Mesendoderm (in vitro differentiated cells): ENCODE results near the gene CAP2. TPM values are rescaled to one million over a fixed set of nuclear protein-coding genes. Genes with fewer than 3 reads are reported as not detected.

Experiments
- DNase-seq: peaks from one replicate; pipeline ENCODE4 v3.0.0; 2013
- H2AK5ac ChIP-seq: 2 replicates; pipeline ENCODE4 v1.6.1; 2013; ENCODE audit warnings: low read length, inconsistent platforms
- H2BK120ac ChIP-seq: 2 replicates; pipeline ENCODE4 v1.6.1; 2013; ENCODE audit warnings: low read depth, mild to moderate bottlenecking, low read length, moderate library complexity, mixed read lengths
- H2BK15ac ChIP-seq: replicated peaks from 2 replicates; pipeline ENCODE4 v1.6.1; 2013; ENCODE audit warnings: low read depth, mild to moderate bottlenecking, moderate library complexity
- H2BK5ac ChIP-seq: 2 replicates; pipeline ENCODE4 v1.6.1; 2013; ENCODE audit warnings: low read length, inconsistent platforms
- H3K18ac ChIP-seq: 2 replicates; pipeline ENCODE4 v1.6.1; 2013; ENCODE audit warnings: mild to moderate bottlenecking, low read length, mixed read lengths
- H3K23ac ChIP-seq: one replicate; pipeline ENCODE4 v1.6.1; 2013; ENCODE audit warnings: low read length
- H3K27ac ChIP-seq: 2 replicates; pipeline ENCODE4 v1.5.1; 2013; ENCODE audit warnings: low read depth, mild to moderate bottlenecking, inconsistent platforms, low read length, moderate library complexity
- H3K27me3 ChIP-seq: 2 replicates; pipeline ENCODE4 v1.6.1; 2013; ENCODE audit warnings: low read length, control low read depth, mild to moderate bottlenecking, inconsistent platforms; ENCODE audit not compliant: insufficient read depth, poor library complexity
- H3K36me3 ChIP-seq: 2 replicates; pipeline ENCODE4 v1.6.1; 2013; ENCODE audit warnings: low read length, inconsistent platforms; ENCODE audit not compliant: control insufficient read depth, insufficient read depth
- H3K4ac ChIP-seq: one replicate; pipeline ENCODE4 v1.6.1; 2013; ENCODE audit warnings: low read depth, mild to moderate bottlenecking, low read length, moderate library complexity
- H3K4me1 ChIP-seq: 2 replicates; pipeline ENCODE4 v1.6.1; 2013; ENCODE audit warnings: low read depth, low read length, inconsistent platforms; ENCODE audit not compliant: control insufficient read depth
- H3K4me2 ChIP-seq: 2 replicates; pipeline ENCODE4 v1.6.1; 2013; ENCODE audit warnings: low read length
- H3K4me3 ChIP-seq: 2 replicates; pipeline ENCODE4 v1.5.1; 2013; ENCODE audit warnings: mild to moderate bottlenecking, low read length
- H3K56ac ChIP-seq: one replicate; pipeline ENCODE4 v1.6.1; 2013; ENCODE audit warnings: low read length
- H3K79me1 ChIP-seq: 2 replicates; pipeline ENCODE4 v1.6.1; 2013; ENCODE audit warnings: low read length, inconsistent platforms
- H3K79me2 ChIP-seq: 2 replicates; pipeline ENCODE4 v1.6.1; 2013; ENCODE audit warnings: mild to moderate bottlenecking, low read length; ENCODE audit not compliant: control insufficient read depth, insufficient read depth
- H3K9ac ChIP-seq: 2 replicates; pipeline ENCODE4 v1.6.1; 2013; ENCODE audit warnings: low read length, inconsistent platforms
- H4K5ac ChIP-seq: one replicate; pipeline ENCODE4 v1.6.1; 2013; ENCODE audit warnings: low read length
- H4K8ac ChIP-seq: one replicate; pipeline ENCODE4 v1.6.1; 2013; ENCODE audit warnings: low read depth, mild to moderate bottlenecking, control low read depth, low read length, moderate library complexity
- WGBS: extraction: QIAGEN DNeasy Blood & Tissue Kit; methylation state at CpG from one replicate; pipeline ENCODE4 v1.1.7; 2013; ENCODE audit warnings: low lambda C conversion rate, missing lambda C conversion rate; ENCODE audit not compliant: insufficient coverage; ENCODE audit errors: extremely low coverage; 5-methylcytosine and 5-hydroxymethylcytosine counted together
- polyA plus RNA-seq, 2 experiments: library from polyadenylated mRNA; stranded (reverse); fragments of 200-250 nt; gene quantifications; one replicate each; pipeline ENCODE4 v1.2.3, GENCODE V29; 2013

Gene CAP2, protein sequence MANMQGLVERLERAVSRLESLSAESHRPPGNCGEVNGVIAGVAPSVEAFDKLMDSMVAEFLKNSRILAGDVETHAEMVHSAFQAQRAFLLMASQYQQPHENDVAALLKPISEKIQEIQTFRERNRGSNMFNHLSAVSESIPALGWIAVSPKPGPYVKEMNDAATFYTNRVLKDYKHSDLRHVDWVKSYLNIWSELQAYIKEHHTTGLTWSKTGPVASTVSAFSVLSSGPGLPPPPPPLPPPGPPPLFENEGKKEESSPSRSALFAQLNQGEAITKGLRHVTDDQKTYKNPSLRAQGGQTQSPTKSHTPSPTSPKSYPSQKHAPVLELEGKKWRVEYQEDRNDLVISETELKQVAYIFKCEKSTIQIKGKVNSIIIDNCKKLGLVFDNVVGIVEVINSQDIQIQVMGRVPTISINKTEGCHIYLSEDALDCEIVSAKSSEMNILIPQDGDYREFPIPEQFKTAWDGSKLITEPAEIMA
- 18.8 TPM for polyA plus RNA-seq (2013, experiment 1 of 2)
- polyA plus RNA-seq (2013, experiment 2 of 2): 21.2 TPM

DNA sequence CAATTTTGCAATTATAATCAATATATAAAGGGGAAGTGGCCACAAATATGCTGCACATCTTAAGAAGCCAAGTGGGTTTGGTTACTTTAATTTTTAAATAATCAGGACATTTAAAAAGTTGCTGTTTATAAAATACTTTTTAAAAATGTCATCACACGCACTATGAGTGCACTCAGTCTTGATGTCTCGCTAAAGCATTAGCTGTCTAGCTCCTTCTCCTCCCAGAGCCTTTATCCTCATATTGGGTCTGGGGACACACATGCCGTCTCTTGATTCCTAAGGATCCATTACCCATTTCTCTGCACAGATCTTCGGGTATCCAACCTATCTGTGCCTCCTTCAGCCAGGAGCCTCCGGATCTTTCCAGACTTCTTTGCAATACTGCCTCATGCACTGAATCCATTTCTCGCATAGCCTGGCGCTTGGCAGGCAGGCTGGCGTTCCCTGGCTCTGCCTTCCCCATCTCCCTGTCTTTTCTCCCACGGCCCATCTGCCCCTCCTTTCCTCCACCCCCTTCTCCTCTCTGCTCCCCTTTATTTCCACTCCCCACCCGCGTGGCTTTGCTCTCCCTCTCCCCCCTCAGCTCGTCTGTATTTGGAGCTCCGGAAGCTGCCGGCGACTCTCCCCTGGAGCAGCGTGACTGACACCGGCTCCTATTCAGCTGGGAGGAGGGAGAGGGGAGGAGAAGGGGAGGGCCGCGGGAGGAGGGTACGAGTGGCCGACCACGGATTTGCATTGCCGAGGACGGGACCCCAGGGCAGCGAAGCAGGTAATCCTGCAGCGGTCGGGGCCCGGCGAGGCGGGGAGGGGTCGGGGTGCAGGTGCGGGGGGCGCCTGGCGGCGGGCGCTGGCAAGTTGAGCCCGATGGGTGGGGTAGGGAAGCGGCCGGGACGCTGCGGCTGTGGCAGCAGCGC is at the start of gene CAP2:
CAP2 (plus strand) TSS at position 618 of the 914 bp plus-strand sequence. CDS start 27,961 bp downstream, outside the sequence.
- H3K9ac ChIP-seq: peak within 1 kb of the TSS; percentile 86

DNA sequence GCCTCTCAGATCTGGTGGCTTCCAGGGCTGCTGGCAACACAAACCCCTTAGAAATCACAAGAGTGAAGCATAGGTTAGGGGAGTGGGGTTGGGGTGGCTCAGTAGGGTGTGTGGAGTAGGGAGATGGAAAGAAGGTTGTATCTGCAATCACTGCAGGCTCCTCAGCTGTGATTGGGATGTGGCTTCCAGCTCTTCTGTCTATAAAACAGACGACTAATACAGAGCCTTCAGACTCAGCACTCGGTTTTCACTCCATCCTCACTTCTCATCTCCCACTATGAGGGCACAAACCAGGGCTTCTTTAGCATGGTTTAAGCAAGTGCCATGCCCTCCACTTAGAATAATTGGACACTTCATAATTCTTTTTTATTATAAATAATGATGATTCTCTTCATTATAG is 46.4 kb upstream of the CAP2 start:
- H3K18ac ChIP-seq: no peak overlapping the region
- no CpG with 5 or more reads among the region's 2 CpGs for WGBS
- H4K5ac ChIP-seq: no peak overlapping the region
- no peak overlapping the region for H2BK5ac ChIP-seq
- H2AK5ac ChIP-seq: no peak overlapping the region
- no peak for DNase-seq
- H3K23ac ChIP-seq: no peak overlapping the region
- H2BK120ac ChIP-seq: no peak overlapping the region
- no peak overlapping the region for H3K56ac ChIP-seq
- H3K4me1 ChIP-seq: no peaks in the 10 kb centered on the region
- H3K4ac ChIP-seq: no peak overlapping the region
- H2BK15ac ChIP-seq: no peak overlapping the region
- H3K9ac ChIP-seq: no peak overlapping the region
- H3K4me2 ChIP-seq: no peak overlapping the region
- H3K79me2 ChIP-seq: no peaks in the 10 kb centered on the region
- no peak overlapping the region for H3K4me3 ChIP-seq
- H3K36me3 ChIP-seq: no peaks in the 10 kb centered on the region
- H4K8ac ChIP-seq: no peak overlapping the region
- H3K27ac ChIP-seq: no peak overlapping the region
- no peaks in the 10 kb centered on the region for H3K79me1 ChIP-seq
- no peaks in the 10 kb centered on the region for H3K27me3 ChIP-seq

More for the DNA sequence above, at the start of gene CAP2:
- Histone ChIP-seq H3K79me1 (peaks cover 1% of the 10 kb centered on the region), H3K27me3 (no peaks in the 10 kb centered on the region), H3K4me2 (peak within 1 kb of the TSS; percentile 65), H2BK120ac (peak within 1 kb of the TSS; percentile 93), H3K36me3 (no peaks in the 10 kb centered on the region), H3K4ac (peak within 1 kb of the TSS; percentile 98), H2BK5ac (peak within 1 kb of the TSS; percentile 66), H2AK5ac (no peak within 1 kb of the TSS), H3K27ac (peak within 1 kb of the TSS; percentile 97), H3K56ac (peak within 1 kb of the TSS; percentile 93), H3K18ac (peak within 1 kb of the TSS; percentile 96), H3K23ac (peak within 1 kb of the TSS; percentile 51), H2BK15ac (peak within 1 kb of the TSS; percentile 96), H4K5ac (no peak within 1 kb of the TSS), H4K8ac (peak within 1 kb of the TSS; percentile 100), H3K4me1 (no peaks in the 10 kb centered on the region), H3K4me3 (peak within 1 kb of the TSS; percentile 68), H3K79me2 (peaks cover 10% of the 10 kb centered on the region)
- no CpG with 5 or more reads among the region's 42 CpGs for WGBS
- peak; percentile 93 for DNase-seq

DNA sequence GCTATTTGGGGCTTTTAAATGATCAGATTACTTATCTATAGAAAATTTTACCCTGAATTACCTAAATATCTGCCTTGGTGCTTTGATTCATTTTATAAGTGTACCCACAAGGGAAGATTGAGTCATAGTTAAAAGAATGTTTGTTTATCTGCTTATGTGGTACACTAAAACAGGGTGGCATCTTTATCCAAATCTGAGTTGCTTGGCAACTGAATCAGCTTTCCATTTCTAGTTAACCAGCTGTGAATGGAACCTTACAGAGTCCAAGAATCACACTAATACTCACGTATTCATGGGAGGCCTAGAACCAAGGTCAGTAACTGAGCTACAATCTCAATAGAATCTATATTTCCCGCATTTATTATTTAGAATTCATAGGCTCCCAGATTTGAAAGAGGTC is 44.0 kb upstream of the CAP2 start:
- DNase-seq: no peak
- no peaks in the 10 kb centered on the region for H3K36me3 ChIP-seq
- no peak overlapping the region for H3K27ac ChIP-seq
- H4K8ac ChIP-seq: no peak overlapping the region
- H3K18ac ChIP-seq: no peak overlapping the region
- no peak overlapping the region for H2AK5ac ChIP-seq
- WGBS: no CpG with 5 or more reads among the region's 2 CpGs
- H3K4me2 ChIP-seq: no peak overlapping the region
- no peak overlapping the region for H2BK120ac ChIP-seq
- H3K4ac ChIP-seq: no peak overlapping the region
- no peak overlapping the region for H3K4me3 ChIP-seq
- H3K56ac ChIP-seq: no peak overlapping the region
- H3K23ac ChIP-seq: no peak overlapping the region
- H3K79me1 ChIP-seq: no peaks in the 10 kb centered on the region
- no peak overlapping the region for H4K5ac ChIP-seq
- no peaks in the 10 kb centered on the region for H3K4me1 ChIP-seq
- H3K9ac ChIP-seq: no peak overlapping the region
- no peak overlapping the region for H2BK5ac ChIP-seq
- no peaks in the 10 kb centered on the region for H3K79me2 ChIP-seq
- no peak overlapping the region for H2BK15ac ChIP-seq
- H3K27me3 ChIP-seq: no peaks in the 10 kb centered on the region

DNA sequence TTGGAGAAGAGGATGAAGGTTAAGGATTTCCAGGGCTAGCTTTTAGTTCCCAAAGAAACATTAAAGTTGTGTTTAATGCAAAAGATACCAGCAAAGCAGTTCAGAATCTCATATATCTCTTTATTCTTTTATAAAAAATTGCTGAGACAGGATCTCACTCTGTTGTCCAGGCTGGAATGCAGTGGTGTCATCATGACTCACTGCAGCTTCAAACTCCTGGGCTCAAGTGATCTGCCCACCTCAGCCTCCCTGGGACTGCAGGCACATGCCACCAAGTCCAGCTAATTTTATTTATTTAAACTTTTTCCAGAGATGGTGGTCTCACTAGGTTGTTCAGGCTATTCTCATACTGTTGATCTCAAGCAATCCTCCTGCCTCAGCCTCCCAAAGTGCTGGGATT is 41.1 kb upstream of the CAP2 start:
- Histone ChIP-seq H3K9ac (no peak overlapping the region), H3K4me2 (no peak overlapping the region), H3K56ac (no peak overlapping the region), H3K27me3 (no peaks in the 10 kb centered on the region), H3K4me1 (no peaks in the 10 kb centered on the region), H2BK15ac (no peak overlapping the region), H3K18ac (no peak overlapping the region), H3K79me2 (no peaks in the 10 kb centered on the region), H3K23ac (no peak overlapping the region), H3K36me3 (no peaks in the 10 kb centered on the region), H3K4me3 (no peak overlapping the region), H3K79me1 (no peaks in the 10 kb centered on the region), H2BK5ac (no peak overlapping the region), H2BK120ac (no peak overlapping the region), H2AK5ac (no peak overlapping the region), H3K4ac (no peak overlapping the region), H4K8ac (no peak overlapping the region), H4K5ac (no peak overlapping the region), H3K27ac (no peak overlapping the region)
- no peak for DNase-seq

DNA sequence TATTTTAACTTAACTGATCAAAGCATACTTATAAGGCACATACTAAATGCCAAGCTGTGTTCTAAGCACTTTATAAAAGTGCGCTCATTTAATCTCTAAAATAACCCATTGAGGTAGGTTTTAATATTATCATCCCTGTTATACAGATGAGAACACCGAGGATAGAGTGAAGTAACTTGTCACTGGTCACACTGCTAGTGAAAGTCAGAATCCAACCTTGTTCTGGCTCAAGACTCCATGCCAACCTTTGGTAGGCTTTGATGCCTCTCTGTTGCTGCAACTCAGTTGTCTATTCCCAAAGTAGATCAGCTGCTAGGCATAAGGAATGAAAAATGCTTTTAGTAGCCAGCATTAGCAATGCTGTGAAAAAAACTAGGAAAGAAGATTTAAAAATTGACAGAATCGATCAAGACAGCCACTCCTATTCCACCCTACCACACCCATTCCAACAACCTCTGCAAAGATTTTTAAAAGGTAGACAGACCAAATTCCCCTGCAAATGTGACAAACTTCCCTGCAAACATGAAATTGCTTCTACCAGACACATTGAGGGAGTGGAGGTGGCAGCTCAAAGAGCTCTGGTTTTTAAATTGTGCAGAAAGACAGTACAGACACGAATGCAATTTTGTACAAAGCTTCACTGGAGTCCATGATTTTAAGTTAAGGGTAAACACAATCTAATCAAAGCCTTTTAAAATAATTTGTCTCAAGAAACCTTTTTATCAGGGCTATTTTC is 39.8 kb upstream of the CAP2 start:
- no peak overlapping the region for H2BK120ac ChIP-seq
- H3K79me2 ChIP-seq: no peaks in the 10 kb centered on the region
- H3K4me2 ChIP-seq: no peak overlapping the region
- H3K4me1 ChIP-seq: no peaks in the 10 kb centered on the region
- H3K56ac ChIP-seq: no peak overlapping the region
- H3K79me1 ChIP-seq: no peaks in the 10 kb centered on the region
- no peak overlapping the region for H2BK5ac ChIP-seq
- H3K23ac ChIP-seq: no peak overlapping the region
- H2AK5ac ChIP-seq: no peak overlapping the region
- H3K4me3 ChIP-seq: no peak overlapping the region
- no peaks in the 10 kb centered on the region for H3K36me3 ChIP-seq
- H4K8ac ChIP-seq: no peak overlapping the region
- no peaks in the 10 kb centered on the region for H3K27me3 ChIP-seq
- no peak for DNase-seq
- no peak overlapping the region for H3K18ac ChIP-seq
- no peak overlapping the region for H3K4ac ChIP-seq
- H4K5ac ChIP-seq: no peak overlapping the region
- no CpG with 5 or more reads among the region's 4 CpGs for WGBS
- H2BK15ac ChIP-seq: no peak overlapping the region
- H3K27ac ChIP-seq: no peak overlapping the region
- no peak overlapping the region for H3K9ac ChIP-seq
